ENCODE measurements around the gene TSPAN16.

DNA sequence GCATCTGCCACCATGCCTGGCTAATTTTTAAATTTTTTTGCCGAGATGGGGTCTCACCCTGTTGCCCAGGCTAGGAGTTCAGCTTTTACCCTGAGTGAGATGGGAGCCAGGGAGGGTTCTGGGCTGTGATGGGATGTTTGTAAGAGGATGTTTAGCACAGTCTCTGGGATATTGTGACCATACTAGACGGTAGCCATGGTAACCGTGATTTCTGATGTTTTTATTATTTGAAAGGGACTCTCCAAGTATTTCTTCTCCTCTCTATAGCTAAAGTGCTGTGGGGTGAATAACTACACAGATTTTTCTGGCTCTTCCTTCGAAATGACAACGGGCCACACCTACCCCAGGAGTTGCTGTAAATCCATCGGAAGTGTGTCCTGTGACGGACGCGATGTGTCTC lies 10.4 kb downstream of the TSPAN16 start:
- TF ChIP-seq, protein P1, sequence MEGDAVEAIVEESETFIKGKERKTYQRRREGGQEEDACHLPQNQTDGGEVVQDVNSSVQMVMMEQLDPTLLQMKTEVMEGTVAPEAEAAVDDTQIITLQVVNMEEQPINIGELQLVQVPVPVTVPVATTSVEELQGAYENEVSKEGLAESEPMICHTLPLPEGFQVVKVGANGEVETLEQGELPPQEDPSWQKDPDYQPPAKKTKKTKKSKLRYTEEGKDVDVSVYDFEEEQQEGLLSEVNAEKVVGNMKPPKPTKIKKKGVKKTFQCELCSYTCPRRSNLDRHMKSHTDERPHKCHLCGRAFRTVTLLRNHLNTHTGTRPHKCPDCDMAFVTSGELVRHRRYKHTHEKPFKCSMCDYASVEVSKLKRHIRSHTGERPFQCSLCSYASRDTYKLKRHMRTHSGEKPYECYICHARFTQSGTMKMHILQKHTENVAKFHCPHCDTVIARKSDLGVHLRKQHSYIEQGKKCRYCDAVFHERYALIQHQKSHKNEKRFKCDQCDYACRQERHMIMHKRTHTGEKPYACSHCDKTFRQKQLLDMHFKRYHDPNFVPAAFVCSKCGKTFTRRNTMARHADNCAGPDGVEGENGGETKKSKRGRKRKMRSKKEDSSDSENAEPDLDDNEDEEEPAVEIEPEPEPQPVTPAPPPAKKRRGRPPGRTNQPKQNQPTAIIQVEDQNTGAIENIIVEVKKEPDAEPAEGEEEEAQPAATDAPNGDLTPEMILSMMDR (IDR thresholded peaks at IDR 0.05), result no peak
- no peak for TF ChIP-seq POLR2A (IDR thresholded peaks at IDR 0.05)

Measured in heart left ventricle (tissue), 13 donors.